Measurements from ENCODE around the gene LACTBL1. TPM values are rescaled to one million over a fixed set of nuclear protein-coding genes. Genes with fewer than 3 reads are reported as not detected.

Gene LACTBL1
- total and polyA plus RNA-seq, 2 of the 8 experiments (the other 6 are each of a cell fraction or from before 2014, with no cell fraction given), result not detected

GRCh38 chr1:22935433-22935832 is 37.2 kb downstream of the LACTBL1 start:
- Histone ChIP-seq H3K23ac (ENCODE audit: insufficient read length) (no peak overlapping the region), H3K27ac (ENCODE audit: low read depth, low read length) (no peak overlapping the region), H3K4me3 (ENCODE audit: extremely low read depth in 1 of 4, insufficient read depth in 2 of 4, low read depth in 3 of 4, low read length in 4 of 4) (no peak overlapping the region), H2BK15ac (ENCODE audit: low read length) (no peak overlapping the region), H3K79me1 (ENCODE audit: low read depth, low read length) (no peaks in the 10 kb centered on the region), H2BK5ac (ENCODE audit: low read depth, low read length) (no peak overlapping the region), H3K27me3 (replicated peaks in 1 of 4; ENCODE audit: control insufficient read depth in 3 of 4, extremely low read depth in 1 of 4, insufficient read depth in 3 of 4, low read length in 3 of 4) (no peaks in the 10 kb centered on the region), H3K4me2 (ENCODE audit: insufficient read depth in 1 of 2, low read depth in 2 of 2, low read length in 2 of 2) (no peak overlapping the region), H3K9me3 (ENCODE audit: insufficient read depth in 2 of 2, low read depth in 1 of 2, low read length in 1 of 2) (peaks cover 0 to 7% of the 10 kb centered on the region in 2 experiments; a peak in 2 of 4 replicates), H2BK20ac (ENCODE audit: low read length) (no peak overlapping the region), H4K8ac (ENCODE audit: extremely low read depth, insufficient read depth, low read length) (no peak overlapping the region), H3K36me3 (ENCODE audit: control insufficient read depth in 2 of 4, insufficient read depth in 4 of 4, low read length in 3 of 4) (no peaks in the 10 kb centered on the region), H2AK5ac (ENCODE audit: low read depth, low read length) (no peak overlapping the region), H2BK12ac (ENCODE audit: low read depth, low read length) (no peak overlapping the region), H3K4me1 (replicated peaks in 1 of 4; ENCODE audit: control insufficient read depth in 3 of 4, insufficient read depth in 4 of 4, low read length in 3 of 4) (no peaks in the 10 kb centered on the region), H4K5ac (ENCODE audit: insufficient read length, low read depth, low read length) (no peak overlapping the region), H3K79me2 (ENCODE audit: control insufficient read depth in 1 of 2, insufficient read depth in 2 of 2, low read length in 2 of 2) (no peaks in the 10 kb centered on the region), H3K23me2 (ENCODE audit: low read depth, low read length) (no peaks in the 10 kb centered on the region), H4K20me1 (replicated peaks in 1 of 2; ENCODE audit: control insufficient read depth in 1 of 2, insufficient read depth in 2 of 2, low read length in 2 of 2) (no peaks in the 10 kb centered on the region), H3K9ac (replicated peaks in 1 of 4; ENCODE audit: extremely low read depth in 1 of 4, low read depth in 3 of 4, low read length in 3 of 4) (no peak overlapping the region), H2AFZ (ENCODE audit: low read length) (no peak overlapping the region), H4K91ac (replicated peaks; ENCODE audit: insufficient read length, low read length) (no peak overlapping the region), H3K56ac (replicated peaks; ENCODE audit: insufficient read length, low read depth, low read length) (no peak overlapping the region), H3K18ac (ENCODE audit: extremely low read depth, low read length) (no peak overlapping the region), H3K4ac (replicated peaks; ENCODE audit: insufficient read length, low read depth, low read length) (no peak overlapping the region), H3K14ac (ENCODE audit: insufficient read length) (no peak overlapping the region), H2BK120ac (replicated peaks; ENCODE audit: low read depth, low read length) (no peak overlapping the region)
- FAIRE-seq (no peak), DNase-seq (ENCODE audit: low read depth in 1 of 2, low spot score in 2 of 2) (no peak)
- POLR2A ChIA-PET (ENCODE audit: partially characterized antibody), result no interaction called here
- TF ChIP-seq SP2 (IDR thresholded peaks at IDR 0.05; ENCODE audit: low read length) (no peak), CREB1 (IDR thresholded peaks at IDR 0.05) (no peak), CBX5 (IDR thresholded peaks at IDR 0.05; ENCODE audit: low read depth, low read length) (no peak), YY1 (IDR thresholded peaks at IDR 0.05; ENCODE audit: low read depth, low read length) (no peak), GTF2F1 (IDR thresholded peaks at IDR 0.05; ENCODE audit: borderline replicate concordance, low read depth, low read length) (no peak), JUN (IDR thresholded peaks at IDR 0.05; ENCODE audit: low read depth, low read length) (no peak), MAFK (IDR thresholded peaks at IDR 0.05; ENCODE audit: low read depth, low read length) (no peak), CTBP2 (IDR thresholded peaks at IDR 0.05; ENCODE audit: borderline replicate concordance, insufficient read depth, insufficient read length, low read length) (no peak), ZNF274 (IDR thresholded peaks at IDR 0.05; ENCODE audit: borderline replicate concordance, extremely low read depth, low read length) (no peak)
- 91% methylated on average over 3 of the region's 3 CpGs; no CpG with 5 or more reads in 1 of the 2 experiments for WGBS, 2 experiments (ENCODE audit: extremely low coverage in 1 of 2, insufficient coverage in 1 of 2, insufficient read length in 1 of 2, insufficient replicate concordance in 2 of 2, low coverage in 1 of 2, low lambda C conversion rate in 2 of 2, missing lambda C conversion rate in 1 of 2)
- CTCF ChIA-PET (ENCODE audit: partially characterized antibody), result no interaction called here

Data from H1 (cell line).